ENCODE measurements around the gene SUCLG2.

GRCh38 chr3:67376416-67376815 lies 278.0 kb downstream of the SUCLG2 start:
- TF ChIP-seq CTCF (IDR thresholded peaks at IDR 0.05) (no peak), POLR2A (IDR thresholded peaks at IDR 0.05) (no peak)

Measured in body of pancreas (tissue), 4 donors.